GM12801 (cell line): ENCODE data around the gene CLDN10.

ENCODE experiments used
- CTCF ChIP-seq: IDR thresholded peaks from one replicate; pipeline ENCODE4 v1.5.1; 2011; ENCODE audit warnings: control low read depth; ENCODE audit not compliant: insufficient read length; ENCODE audit errors: extremely low read depth

The CLDN10 gene

GRCh38 chr13:95579303-95579702 is 26.8 kb downstream of the CLDN10 start:
- no peak for TF ChIP-seq CTCF

GRCh38 chr13:95585867-95586266 is 33.3 kb downstream of the CLDN10 start:
- no peak for TF ChIP-seq CTCF

GRCh38 chr13:95588134-95588533 is 35.6 kb downstream of the CLDN10 start:
- no peak for TF ChIP-seq CTCF

- TF ChIP-seq CTCF, result no peak
Measured at GRCh38 chr13:95588721-95589120, 36.2 kb downstream of the CLDN10 start.

GRCh38 chr13:95593462-95593861 is 40.9 kb downstream of the CLDN10 start:
- no peak for TF ChIP-seq CTCF

- TF ChIP-seq CTCF, result no peak
Measured at GRCh38 chr13:95596701-95597100, 44.2 kb downstream of the CLDN10 start.

GRCh38 chr13:95601216-95601615 is 48.7 kb downstream of the CLDN10 start:
- TF ChIP-seq CTCF, result no peak

GRCh38 chr13:95601906-95602305 is 49.4 kb downstream of the CLDN10 start:
- no peak for TF ChIP-seq CTCF
